GM18873 (cell line): Measurements from ENCODE around the gene CCDC167.
"Not testable (repeated sequence)": the region's sequence is repeated elsewhere in the genome, so short reads cannot be mapped to it uniquely, and the experiment has no call there.

ENCODE experiments used
- ATAC-seq: cut with Tn5 transposase; IDR thresholded peaks from one replicate; pipeline ENCODE4 v1.9.1; 2021; ENCODE audit warnings: mild to moderate bottlenecking, moderate library complexity, moderate number of reproducible peaks; ENCODE audit not compliant: unreplicated experiment, low FRiP score

The CCDC167 gene

DNA sequence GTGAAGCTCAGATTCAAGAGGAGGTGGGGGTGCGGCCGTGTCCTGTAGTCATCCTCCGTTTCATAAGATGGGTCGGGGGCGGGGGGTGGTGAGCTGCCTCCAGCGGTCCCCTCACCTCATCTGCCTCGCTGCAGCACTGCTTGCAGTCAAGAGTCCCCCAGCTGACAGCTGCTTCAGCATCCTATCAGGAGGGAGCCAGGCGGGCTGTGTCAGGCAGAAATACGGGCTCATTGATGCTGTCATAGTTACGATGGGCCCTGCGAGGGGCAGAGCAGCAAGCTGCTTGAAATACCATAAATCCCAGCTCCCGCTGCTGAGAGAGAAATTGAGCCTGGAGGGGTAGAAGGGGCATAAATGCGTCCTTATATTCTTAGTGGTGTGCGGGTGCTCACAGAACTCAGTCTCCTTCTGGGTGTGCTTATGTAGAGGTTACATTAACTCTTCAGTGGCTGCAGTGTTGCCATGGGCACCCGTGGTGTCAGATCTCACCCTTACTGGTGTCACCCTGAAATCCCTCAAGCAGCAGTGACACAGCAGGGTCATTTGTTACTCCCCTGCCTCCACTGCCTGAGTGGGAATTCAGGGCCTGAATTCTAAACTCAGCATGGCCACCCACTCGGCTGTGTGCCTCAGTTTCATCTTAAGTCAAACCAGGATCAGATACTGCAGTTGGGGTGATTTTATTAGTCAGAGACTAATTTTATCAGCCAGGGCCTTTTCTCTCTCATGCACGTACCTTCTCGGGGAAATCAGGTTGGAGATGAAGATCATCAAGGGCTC, 21.8 kb downstream of the CCDC167 start:
- ATAC-seq: no peak

DNA sequence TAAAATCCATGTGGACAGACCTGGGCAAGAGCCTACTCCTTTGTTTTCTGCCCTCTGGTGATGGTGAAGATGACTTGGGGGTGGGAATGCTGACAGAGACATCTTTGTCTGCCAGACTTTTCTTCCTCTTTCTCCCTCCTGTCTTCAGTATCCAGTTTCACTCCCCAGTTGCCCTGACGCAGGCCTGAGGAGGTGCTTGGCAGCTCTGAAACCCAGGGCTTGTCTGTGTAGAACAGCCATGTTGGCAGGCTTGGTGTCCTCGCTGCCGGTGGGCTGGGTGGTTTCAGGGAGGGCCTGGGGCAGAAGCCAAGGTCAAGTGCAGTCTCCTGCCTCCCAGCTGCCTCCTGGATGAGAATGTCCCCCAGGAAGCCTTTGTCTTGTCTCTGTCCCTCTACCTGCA, 22.5 kb downstream of the CCDC167 start:
- no peak for ATAC-seq

DNA sequence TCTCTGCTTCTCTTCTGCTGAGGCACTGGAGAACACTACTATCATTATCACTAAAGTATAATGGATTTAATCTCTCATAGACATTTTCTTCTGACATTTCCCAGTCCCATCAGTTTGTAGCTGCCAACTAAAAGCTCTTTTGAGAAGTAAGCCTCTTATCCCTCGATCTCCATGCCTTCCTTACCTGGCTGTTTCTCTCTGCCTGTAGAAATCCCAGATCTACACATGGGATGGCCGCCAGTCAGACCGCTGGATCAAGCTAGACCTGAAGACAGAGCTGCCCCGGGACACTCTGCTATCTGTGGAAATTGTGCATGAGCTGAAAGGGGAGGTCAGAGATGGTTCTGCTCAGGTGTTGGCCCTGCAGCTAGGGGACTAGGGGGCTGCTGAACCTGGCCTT, 25.4 kb downstream of the CCDC167 start:
- ATAC-seq: no peak

DNA sequence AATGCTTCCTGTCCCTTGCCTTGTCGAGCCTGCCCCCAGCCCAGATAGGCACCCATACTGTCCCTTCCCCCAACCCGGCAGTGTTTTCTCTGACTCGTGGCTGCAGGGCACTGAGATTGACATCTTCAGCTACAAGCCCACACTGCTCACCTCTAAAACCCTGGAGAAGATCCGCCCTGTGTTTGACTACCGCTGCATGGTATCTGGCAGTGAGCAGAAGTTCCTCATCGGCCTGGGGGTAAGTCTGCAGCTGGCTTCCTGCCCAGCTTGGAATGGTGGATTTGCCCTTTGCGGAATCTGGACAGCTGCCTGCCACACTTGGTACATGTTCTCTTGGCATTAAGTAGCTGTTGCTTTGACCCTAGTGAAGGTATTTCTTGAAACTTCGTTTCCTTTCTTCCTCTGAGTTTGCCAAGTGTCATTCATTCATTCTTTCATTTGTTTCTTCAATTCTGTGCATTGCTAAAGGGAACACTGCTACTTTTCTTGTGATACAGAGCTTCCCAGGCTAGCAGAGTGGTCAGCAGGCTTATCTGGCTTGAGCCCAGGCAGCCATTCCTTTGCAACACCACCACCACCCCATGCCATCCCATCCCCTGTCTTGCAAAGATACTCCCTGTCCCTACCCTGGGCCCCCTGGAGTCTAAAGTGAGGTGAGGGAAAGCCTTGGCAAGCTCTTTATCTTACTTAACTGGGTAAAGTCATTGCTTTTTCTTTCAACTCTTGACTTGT, 26.2 kb downstream of the CCDC167 start:
- no peak for ATAC-seq

DNA sequence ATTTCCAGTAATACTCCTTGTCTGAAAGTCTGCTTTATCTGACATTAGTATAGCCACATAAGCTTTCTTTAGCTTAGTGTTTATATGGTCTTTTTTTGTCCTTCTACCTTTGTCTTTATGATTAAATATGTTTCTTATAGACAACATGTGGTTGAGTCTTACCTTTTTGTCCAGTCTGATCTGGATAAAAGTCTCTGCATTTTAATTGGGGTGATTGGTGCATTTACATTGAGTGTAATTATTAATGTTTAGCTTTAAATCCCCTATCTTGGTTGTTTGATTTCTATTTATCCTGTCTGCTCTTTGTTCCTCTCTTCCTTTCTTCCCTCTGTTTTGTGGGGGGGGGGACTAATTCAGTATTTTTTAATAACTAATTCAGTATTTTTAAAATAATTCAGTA, 32.0 kb downstream of the CCDC167 start:
- ATAC-seq: no peak

DNA sequence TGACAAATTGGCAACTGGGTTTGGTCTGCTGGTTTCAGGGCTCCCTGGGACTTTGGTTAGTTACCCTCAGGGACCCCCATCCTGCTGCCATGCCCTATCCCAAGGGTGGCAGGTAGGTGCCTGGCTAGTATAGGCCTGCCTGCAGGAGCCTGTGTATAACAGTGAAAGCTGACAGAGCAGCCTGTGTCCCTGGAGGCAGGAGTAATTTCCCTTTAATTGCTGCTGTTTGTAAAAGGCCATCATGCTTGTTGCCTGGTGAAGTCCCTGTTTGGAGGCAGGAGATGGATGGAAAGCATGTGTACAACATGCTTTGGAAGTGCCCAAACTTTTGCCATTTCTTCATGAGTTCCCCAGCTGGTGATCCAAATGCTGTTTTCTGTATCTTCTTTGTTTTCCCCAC, 36.6 kb downstream of the CCDC167 start:
- ATAC-seq: no peak

GRCh38 chr6:37460805-37461204, 38.9 kb downstream of the CCDC167 start:
- no peak for ATAC-seq

GRCh38 chr6:37459981-37460800, 39.5 kb downstream of the CCDC167 start:
- no peak for ATAC-seq

- ATAC-seq: no peak
Measured at GRCh38 chr6:37456816-37457560, 42.7 kb downstream of the CCDC167 start.

GRCh38 chr6:37456126-37456525, 43.6 kb downstream of the CCDC167 start:
- no peak for ATAC-seq

DNA sequence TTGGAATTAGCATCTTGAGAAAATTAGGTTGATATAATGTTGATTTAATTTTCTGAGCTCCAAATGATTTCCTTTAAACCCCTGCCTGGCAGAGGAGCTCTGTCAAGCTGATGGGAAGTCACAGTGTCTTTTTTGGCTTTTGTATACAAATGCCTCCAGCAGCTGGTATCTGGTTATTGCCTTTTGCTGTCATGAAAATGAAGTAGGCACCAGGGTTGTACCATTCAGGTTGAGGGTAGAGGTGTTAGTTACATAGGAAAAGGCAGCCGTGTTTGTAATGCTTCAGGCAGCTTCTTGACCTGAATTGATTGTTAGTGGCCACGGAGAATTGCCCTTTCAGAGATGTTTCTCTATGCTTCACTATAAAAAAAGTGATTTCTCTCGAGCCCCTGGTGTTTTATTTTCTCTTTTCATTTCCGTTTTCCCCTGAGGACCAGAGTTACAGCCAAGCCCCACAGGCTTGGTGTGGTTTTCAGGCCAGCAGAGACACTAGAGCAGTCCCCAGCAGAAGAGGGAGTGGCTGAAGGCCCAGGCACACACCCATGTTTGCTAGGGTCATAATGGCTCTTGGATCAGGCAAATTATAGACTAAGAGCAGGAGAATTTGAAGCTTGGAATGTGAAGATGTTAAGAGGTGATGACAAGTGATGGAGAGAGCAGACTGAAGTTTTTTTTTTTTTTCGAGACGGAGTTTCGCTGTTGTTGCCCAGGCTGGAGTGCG, 45.1 kb downstream of the CCDC167 start:
- no peak for ATAC-seq

- no peak for ATAC-seq
Measured at GRCh38 chr6:37452522-37452921, 47.2 kb downstream of the CCDC167 start.

DNA sequence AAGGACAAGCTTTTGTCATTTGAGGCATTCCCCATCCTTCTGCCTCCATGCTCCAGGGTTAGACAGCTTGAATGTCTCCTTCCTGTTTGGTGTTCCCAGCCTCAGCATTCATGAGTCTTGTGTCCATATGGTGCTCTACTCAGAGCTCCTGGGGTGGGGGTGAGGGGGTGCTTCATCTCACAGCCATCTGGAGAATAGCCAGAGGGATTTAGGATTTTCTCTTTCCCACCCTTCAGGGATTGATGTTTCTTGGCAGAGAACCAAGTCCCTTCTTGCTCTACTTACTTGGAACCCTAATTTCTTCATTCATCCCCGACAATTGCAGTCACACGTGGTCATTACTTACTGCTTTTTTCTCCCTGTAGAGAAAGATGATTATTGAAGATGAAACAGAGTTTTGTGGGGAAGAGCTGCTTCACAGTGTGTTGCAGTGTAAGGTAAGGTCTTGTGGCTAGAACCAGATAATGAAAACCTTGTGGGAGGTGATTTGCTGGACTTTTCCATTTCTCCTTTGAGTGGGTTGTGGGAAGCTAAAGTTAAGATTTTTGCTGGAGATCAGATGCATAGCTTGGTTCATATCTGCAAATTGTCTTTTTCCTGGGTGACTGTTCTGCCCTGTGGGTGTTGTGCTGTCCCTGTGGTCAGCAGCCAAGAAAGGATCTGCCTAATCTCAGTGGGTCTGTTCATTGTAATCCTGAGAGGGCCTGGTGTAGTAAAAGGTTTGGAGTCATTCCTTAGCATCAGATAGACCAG, 48.1 kb downstream of the CCDC167 start:
- no peak for ATAC-seq

GRCh38 chr6:37449984-37450383, 49.7 kb downstream of the CCDC167 start:
- ATAC-seq: no peak

GRCh38 chr6:37443216-37443542, 56.5 kb downstream of the CCDC167 start:
- not testable (repeated sequence) for ATAC-seq

DNA sequence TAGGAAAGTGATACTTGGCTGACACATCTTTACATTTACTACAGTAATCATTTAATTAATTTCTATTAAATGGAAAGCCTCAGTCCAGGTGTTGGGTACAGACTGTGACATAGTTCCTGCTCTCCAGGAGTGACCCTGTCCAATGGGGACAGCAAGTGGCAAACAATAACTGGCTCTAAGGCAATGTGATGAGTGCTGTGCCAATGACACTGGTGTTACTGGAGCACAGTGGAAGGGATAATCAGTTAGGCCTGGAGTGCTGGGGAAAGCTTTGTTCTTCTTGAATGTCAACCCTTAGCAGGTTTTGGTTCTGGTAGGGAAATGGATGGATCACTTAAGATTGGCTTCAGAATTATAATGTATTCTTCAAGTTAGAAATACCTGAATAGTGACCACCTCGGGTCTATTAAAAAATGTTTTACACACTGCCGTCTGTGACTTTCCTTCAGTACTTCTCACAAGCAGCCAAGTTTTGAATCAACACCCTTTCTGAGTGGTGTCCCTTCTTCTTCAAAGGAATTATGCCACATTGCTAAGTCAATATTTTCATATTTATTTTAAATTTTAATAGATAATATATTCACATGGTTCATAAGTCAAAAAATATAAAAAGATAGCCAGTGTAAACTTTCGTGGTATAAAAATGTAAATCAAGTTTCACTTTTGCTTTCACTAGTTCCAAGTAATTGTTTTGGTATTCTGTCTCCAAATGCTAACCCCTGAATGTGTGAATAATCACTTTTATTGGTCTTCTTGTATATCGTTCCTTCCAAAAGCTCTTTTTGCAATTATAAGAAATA, 57.1 kb downstream of the CCDC167 start:
- ATAC-seq: no peak

GRCh38 chr6:37441651-37442050, 58.0 kb downstream of the CCDC167 start:
- no peak for ATAC-seq

DNA sequence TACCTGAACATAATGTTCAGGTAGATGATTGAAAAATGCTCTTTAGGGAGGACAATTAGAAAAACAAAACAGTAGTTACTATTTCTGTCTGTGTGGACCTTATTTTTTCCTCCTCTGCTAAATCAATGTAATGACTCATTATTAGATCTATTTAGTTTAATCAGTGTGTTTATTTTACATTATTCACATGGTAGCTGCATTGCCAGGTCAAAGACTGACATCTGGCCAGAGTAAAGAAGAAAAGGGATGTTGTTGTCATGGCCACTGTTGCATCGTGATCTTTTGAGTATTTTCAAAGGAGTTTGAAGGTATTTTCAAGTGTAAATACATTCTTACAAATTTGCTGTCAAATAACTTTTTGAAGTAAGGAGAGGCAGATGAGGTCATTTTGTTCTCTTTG, 60.8 kb downstream of the CCDC167 start:
- no peak for ATAC-seq
